Stimulated activated CD8-positive, alpha-beta memory T cell treated with anti-CD3 and anti-CD28 coated beads, Interleukin-7, amount 100 ng/mL, for 24 hours (primary cell): ENCODE results near the gene RNF224.

Experiments used
- DNase-seq: peaks from one replicate; pipeline ENCODE4 v3.0.0-alpha.2; 2020; ENCODE audit warnings: low read depth

RNF224 gene

DNA sequence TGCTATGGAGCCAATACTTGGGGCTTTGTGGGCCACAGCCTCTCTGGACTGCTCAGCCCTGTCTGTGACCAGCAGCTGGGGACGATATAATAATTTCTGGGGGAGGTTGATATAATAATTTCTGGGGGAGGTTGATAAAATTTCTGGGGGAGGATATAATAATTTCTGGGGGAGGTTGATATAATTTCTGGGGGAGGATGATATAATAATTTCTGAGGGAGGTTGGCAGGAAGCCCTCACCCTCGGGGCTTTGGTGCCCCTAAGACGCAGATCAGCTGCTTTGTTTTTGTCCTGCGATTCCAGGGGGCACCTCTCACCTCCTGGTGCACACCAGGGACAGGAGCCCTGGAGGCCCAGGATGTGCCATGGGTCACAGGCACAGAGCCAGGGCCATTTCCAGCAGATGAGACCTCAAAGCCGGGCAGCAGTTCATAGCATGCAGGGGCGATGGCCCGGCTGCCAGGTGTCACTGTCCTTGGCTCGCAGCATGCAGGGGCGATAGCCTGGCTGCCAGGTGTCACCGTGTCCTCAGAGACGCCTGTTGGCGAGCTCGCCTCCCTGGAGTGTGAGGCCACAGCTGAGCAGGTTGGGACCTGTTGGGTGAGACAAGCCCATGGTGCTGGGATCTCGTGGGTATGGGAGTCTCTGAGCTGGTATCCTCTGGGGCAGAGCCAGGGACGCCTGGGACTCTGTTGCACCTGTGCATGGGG is 46.5 kb downstream of the RNF224 start:
- DNase-seq = no peak

GRCh38 chr9:137275203-137275587 is 47.9 kb downstream of the RNF224 start:
- no peak for DNase-seq

- DNase-seq = no peak
These were observed 48.5 kb downstream of the RNF224 start for GRCh38 chr9:137275588-137276472.

DNA sequence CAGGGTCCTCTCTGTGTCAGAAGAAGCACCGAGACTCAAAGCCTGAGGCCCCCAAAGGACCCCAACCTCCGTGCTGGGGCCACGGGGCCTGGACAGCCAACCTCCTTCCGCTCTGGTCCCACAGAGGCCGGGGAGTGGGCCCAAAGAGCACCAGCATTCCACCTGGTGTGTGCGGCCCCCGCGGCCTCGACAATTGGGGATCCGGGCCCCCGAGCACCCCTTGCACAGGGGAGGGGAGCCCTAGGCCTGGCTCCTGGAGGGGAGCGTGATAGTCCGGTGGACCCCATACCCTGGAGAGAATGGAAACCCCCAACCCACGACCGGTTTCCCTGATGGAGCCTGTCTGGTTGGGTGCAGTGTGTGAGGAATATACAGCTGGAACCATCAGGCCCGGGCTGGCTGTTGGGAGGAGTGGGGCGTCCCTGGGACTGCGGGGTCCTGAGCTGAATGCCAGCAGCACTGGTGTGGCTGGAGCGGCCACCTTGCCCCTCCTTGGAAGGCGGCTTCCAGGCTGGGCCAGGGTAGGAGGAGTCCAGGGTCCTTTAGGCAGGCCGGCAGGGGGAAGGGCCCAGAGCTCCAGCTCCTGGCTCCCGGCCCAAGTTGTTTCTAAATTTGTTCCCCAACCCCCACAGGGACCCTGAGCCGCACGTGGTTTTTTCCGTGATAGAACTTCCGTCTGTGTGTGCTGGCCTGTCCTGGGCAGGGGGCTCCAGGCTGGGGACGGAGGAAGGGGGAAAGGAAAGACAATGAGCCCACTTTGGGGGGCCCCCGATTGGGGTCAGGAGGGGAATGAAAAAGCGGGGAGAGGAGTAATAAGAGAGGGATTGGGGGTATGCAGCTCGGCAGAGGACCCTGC is 49.4 kb downstream of the RNF224 start:
- no peak for DNase-seq

DNA sequence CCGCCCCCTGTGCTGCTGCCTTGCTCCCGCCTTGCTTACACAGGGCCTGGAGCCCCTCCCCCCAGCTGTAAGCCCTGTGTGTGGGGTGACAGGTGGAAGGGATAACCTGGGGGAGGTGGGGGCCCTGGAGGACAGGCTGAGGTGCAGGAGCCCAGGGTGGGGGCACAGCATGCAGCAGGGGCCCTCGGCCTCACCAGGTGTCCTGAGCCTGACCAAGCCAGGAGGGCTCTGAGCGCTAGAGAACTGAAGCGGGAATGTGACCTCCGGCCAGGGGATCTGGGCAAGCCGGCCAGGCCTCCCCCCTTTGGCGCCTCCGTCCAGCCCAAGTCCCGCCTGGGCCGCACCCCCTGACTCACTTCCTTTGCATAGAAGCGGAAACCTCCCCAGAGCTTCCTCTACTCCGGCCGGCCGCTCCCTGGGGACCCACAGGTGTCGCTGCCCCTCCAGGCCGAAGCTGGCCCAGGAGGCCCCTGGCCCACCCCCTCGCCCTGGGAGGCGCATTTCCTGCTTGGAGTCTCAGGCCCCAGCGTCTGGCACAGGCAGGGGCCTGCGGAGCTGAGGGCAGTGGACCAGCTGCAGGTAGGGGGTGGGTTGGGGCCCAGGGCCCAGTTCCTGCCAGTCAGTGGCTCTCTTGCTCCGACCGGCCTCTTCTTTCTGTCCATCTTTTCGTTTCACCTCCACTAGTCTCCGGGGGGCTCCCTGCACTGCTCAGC is 50.2 kb downstream of the RNF224 start, which contains the start of gene TOR4A:
Gene TOR4A (plus strand): TSS at position 398 of the 713 bp plus-strand sequence. CDS start 964 bp downstream, outside the sequence.
- no peak for DNase-seq

- DNase-seq = no peak
These were observed 50.9 kb downstream of the RNF224 start for GRCh38 chr9:137278061-137278701.
